UCSD-AML1 (cell line): Measurements from ENCODE around the gene NDUFA3.

ENCODE experiments used
- DNase-seq: peaks from one replicate; lab custom pipeline; 2025; ENCODE audit not compliant: unreplicated experiment; lab: John Stamatoyannopoulos, UW

Gene NDUFA3

GRCh38 chr19:54107876-54108490, 5.3 kb downstream of the NDUFA3 start:
- DNase-seq = no peak

GRCh38 chr19:54108496-54108895, 5.8 kb downstream of the NDUFA3 start:
- DNase-seq = no peak

- DNase-seq = no peak
Measured at GRCh38 chr19:54109651-54110050, 7.0 kb downstream of the NDUFA3 start.

- DNase-seq = peak; percentile 76
Measured at GRCh38 chr19:54114340-54115108, 11.9 kb downstream of the NDUFA3 start.

- DNase-seq = peak; percentile 96
Measured at GRCh38 chr19:54115109-54116063, 12.7 kb downstream of the NDUFA3 start, which contains the start of the genes PRPF31 and TFPT. TSS of gene PRPF31 (plus strand) at chr19:54115754. CDS start at chr19:54118279, 2,525 bp downstream. TSS of gene TFPT (minus strand) at chr19:54115657. CDS start at chr19:54115269, 388 bp downstream.

GRCh38 chr19:54121259-54121658, 18.6 kb downstream of the NDUFA3 start:
- no peak for DNase-seq

GRCh38 chr19:54123682-54124081, 21.0 kb downstream of the NDUFA3 start:
- DNase-seq = no peak

- no peak for DNase-seq
Measured at GRCh38 chr19:54124393-54124792, 21.7 kb downstream of the NDUFA3 start.

GRCh38 chr19:54125713-54126112, 23.1 kb downstream of the NDUFA3 start:
- no peak for DNase-seq

GRCh38 chr19:54127688-54128440, 25.2 kb downstream of the NDUFA3 start:
- no peak for DNase-seq

- DNase-seq = no peak
Measured at GRCh38 chr19:54128441-54128725, 25.7 kb downstream of the NDUFA3 start.

GRCh38 chr19:54128796-54129616, 26.4 kb downstream of the NDUFA3 start:
- DNase-seq = no peak

- no peak for DNase-seq
Measured at GRCh38 chr19:54129617-54129996, 27.0 kb downstream of the NDUFA3 start.

GRCh38 chr19:54133312-54133956, 30.8 kb downstream of the NDUFA3 start:
- no peak for DNase-seq

GRCh38 chr19:54133957-54134590, 31.4 kb downstream of the NDUFA3 start:
- DNase-seq = no peak

GRCh38 chr19:54136086-54136863, 33.6 kb downstream of the NDUFA3 start:
- no peak for DNase-seq

- DNase-seq = peak; percentile 100
Measured at GRCh38 chr19:54136864-54137698, 34.4 kb downstream of the NDUFA3 start.
